Fibroblast of villous mesenchyme (primary cell): ENCODE results near the gene COL11A2. TPM values are rescaled to one million over a fixed set of nuclear protein-coding genes. Genes with fewer than 3 reads are reported as not detected.

Experiments
- DNase-seq: peaks from one replicate; pipeline ENCODE4 v3.0.0-alpha.2; 2010; ENCODE audit warnings: low read depth
- H3K4me3 ChIP-seq: 2 replicates; pipeline ENCODE4 v1.5.1; 2011; ENCODE audit warnings: low read depth, mild to moderate bottlenecking, low read length
- CTCF ChIP-seq: IDR thresholded peaks from 2 replicates; pipeline ENCODE4 v1.5.1; 2012; ENCODE audit warnings: low read depth, mild to moderate bottlenecking, low read length; ENCODE audit not compliant: insufficient read depth
- total RNA-seq: library from RNA; depleted of rRNA; stranded (reverse); fragments of >200 nt; gene quantifications from 2 replicates; pipeline ENCODE4 v1.2.3, GENCODE V29; 2012

The COL11A2 gene
- total RNA-seq, 1 donor = under 0.01 TPM

GRCh38 chr6:33163540-33163939 is 28.7 kb downstream of the COL11A2 start:
- no peak overlapping the region for H3K4me3 ChIP-seq
- no peak for TF ChIP-seq CTCF
- no peak for DNase-seq

DNA sequence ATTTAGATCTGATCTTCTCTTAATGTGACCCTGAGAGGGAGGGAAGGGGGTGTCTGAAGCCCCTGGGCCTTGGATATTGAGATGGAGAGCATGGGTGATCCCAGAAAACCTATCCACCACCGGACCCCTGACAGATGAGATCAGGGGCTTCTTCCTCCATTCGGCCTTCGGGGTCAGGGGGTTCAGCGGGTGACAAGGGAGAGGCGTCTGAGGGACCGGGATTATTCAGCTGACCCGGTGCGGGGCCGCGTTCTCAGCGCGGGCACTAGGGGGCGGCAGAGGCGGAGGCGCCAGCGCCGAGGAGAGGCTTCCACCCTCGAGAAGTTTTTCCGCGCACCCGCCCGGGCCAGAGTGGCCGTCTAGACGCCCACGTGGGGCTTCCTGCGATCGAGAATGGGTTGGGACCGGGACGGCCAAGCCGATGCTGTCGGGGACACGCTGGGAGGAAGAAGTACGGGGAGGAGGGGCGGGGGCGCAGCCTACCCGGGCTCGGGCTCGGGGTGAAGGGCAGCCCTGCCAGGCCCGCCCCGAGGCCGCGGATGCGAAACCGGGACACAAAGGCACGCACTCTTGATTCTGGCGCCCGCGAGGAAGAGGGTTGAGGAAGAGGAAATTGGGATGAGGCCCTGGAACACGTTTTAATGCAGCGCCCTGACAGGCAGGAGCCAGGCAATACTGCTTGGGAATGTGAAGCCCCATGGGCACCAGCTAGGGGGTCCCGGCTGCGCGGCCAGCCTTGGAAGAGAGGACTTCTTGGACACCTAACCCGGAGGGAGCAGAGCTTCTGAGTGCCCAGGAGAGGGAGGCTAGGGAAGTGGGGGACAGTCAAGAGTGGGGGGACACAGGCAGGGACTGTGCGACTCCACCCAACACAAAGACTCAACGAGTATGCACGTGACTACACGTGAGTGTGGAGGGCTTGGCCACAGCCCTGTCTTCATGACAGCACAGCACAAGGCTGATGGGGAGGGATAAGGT is 30.6 kb downstream of the COL11A2 start:
- DNase-seq = peak; percentile 54
- peak overlapping the region; percentile 55 for H3K4me3 ChIP-seq
- peak; percentile 94 for TF ChIP-seq CTCF

DNA sequence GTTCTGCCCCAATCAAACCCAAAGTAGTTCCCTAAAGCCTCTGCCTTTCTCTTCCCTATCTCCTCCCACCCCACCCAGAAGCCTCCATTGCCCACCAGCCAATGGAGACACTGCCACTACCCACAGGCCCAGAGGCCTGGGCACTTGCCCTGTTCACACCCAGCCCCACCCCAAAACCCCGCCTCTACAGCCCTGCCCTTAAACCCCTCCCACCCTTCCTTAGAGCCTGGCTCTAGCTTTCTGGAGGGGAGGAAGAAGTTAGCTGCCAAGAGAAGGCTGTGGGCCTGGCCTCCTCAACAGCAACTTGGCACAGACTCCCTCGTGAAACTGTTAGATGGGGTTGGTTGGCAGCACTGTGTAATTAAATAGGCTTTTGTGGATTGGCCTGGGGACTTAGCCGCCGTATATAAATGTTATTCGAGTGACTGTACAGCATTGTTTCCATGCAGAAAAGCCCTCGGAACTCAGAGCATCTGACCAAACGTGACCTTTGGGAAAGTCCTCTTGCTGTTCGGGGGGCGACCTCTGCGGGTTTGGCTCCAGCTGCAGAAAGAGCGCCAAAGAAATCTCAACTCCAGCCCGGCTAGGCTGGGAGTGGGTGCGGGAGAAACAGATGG is 31.4 kb downstream of the COL11A2 start:
- H3K4me3 ChIP-seq = no peak overlapping the region
- peak; percentile 55 for DNase-seq
- no peak for TF ChIP-seq CTCF

DNA sequence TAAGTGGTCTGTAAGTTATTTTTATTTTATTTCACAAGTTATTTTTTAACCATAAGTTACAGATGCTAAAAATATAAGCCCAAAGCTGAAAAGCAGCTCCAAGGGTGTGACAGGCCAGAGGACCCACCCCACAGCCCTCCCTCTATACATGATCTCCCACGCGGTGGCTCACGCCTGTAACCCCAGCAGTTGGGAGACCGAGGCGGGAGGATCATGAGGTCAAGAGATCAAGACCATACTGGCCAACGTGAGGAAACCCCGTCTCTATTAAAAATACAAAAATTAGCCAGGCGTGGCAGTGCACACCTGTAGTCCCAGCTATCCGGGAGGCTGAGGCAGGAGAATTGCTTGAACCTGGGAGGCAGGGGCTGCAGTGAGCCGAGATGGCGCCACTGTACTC is 32.2 kb downstream of the COL11A2 start:
- DNase-seq = no peak
- H3K4me3 ChIP-seq = no peak overlapping the region
- no peak for TF ChIP-seq CTCF

GRCh38 chr6:33156964-33157363 is 35.3 kb downstream of the COL11A2 start:
- TF ChIP-seq CTCF = no peak
- no peak overlapping the region for H3K4me3 ChIP-seq
- DNase-seq = no peak

- no peak overlapping the region for H3K4me3 ChIP-seq
- no peak for DNase-seq
- TF ChIP-seq CTCF = no peak
Observed at GRCh38 chr6:33156561-33156960, 35.7 kb downstream of the COL11A2 start.
